Measurements from ENCODE around the gene COL7A1. TPM values are rescaled to one million over a fixed set of nuclear protein-coding genes. Genes with fewer than 3 reads are reported as not detected.
"Not testable (repeated sequence)": the region's sequence is repeated elsewhere in the genome, so short reads cannot be mapped to it uniquely, and the experiment has no call there.

COL7A1 gene
- total RNA-seq, 1 experiment from 2014 or later: 12.2 TPM

- Histone ChIP-seq H3K4me3 (no peak overlapping the region), H3K36me3 (no peaks in the 10 kb centered on the region), H3K27me3 (no peaks in the 10 kb centered on the region), H3K9me3 (no peaks in the 10 kb centered on the region)
- no peak for DNase-seq
Observed at GRCh38 chr3:48560648-48561018, 34.5 kb downstream of the COL7A1 start.

GRCh38 chr3:48558493-48559134 is 36.5 kb downstream of the COL7A1 start:
- Histone ChIP-seq H3K36me3 (no peaks in the 10 kb centered on the region), H3K9me3 (no peaks in the 10 kb centered on the region), H3K4me3 (no peak overlapping the region), H3K27me3 (no peaks in the 10 kb centered on the region)
- DNase-seq: no peak

- Histone ChIP-seq H3K9me3 (no peaks in the 10 kb centered on the region), H3K27me3 (no peaks in the 10 kb centered on the region), H3K36me3 (no peaks in the 10 kb centered on the region), H3K4me3 (peak within 1 kb of the TSS; percentile 57)
- DNase-seq: peak; percentile 95
Observed at GRCh38 chr3:48556796-48557626, 38.1 kb downstream of the COL7A1 start, which contains the start of gene PFKFB4. TSS of gene PFKFB4 (minus strand) at chr3:48556803. CDS start at chr3:48556777, 26 bp downstream.

DNA sequence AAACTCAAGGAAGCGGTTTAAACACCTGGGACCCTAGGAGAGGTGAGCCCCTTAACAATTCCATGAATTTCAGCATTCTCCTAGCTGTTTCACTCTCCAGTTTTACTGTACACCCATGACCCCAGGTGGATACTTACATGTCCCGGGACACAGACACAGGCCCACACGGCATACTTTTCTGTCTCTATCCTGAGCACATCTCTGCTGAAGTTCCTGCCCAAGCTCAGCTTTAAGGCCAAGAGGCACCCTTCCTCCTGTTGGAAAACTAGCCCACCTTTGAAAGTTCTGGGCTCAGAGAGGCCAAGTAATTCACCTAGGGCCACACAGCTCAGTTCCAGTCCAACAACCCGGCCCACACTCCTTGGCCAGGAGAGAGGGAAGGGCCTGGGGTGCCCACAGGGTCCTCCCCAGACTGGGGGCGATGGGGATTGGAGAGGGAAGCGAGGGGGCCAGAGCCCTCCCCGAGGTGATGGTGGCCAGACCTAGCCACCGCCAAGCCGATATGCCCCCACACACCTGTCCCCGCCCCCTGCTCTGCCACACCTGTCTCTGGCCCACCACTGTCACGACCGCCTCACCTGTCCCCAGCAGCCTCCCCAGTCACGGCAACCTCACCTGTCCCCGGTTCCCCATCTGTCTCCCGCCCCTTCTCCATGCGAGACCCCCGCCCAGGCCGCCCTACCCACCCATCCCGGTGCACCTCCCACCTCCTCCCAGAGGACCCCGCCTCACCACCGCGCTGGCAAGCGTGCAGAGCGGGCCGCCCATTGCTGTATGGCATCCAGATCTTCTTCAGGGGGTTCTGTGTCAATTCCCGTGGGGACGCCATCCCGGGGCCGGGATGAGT is 39.0 kb downstream of the COL7A1 start:
- no peak for DNase-seq
- H3K36me3 ChIP-seq: no peaks in the 10 kb centered on the region
- peak overlapping the region; percentile 57 for H3K4me3 ChIP-seq
- no peaks in the 10 kb centered on the region for H3K27me3 ChIP-seq
- no peaks in the 10 kb centered on the region for H3K9me3 ChIP-seq

- Histone ChIP-seq H3K4me3 (no peak overlapping the region), H3K36me3 (no peaks in the 10 kb centered on the region)
- no peak for DNase-seq
Observed at GRCh38 chr3:48555231-48555948, 39.7 kb downstream of the COL7A1 start.

GRCh38 chr3:48553886-48554845 is 41.0 kb downstream of the COL7A1 start:
- no peak for DNase-seq
- no peak overlapping the region for H3K4me3 ChIP-seq
- H3K27me3 ChIP-seq: no peaks in the 10 kb centered on the region
- no peaks in the 10 kb centered on the region for H3K9me3 ChIP-seq
- no peaks in the 10 kb centered on the region for H3K36me3 ChIP-seq

More at GRCh38 chr3:48555231-48555948, 39.7 kb downstream of the COL7A1 start:
- no peaks in the 10 kb centered on the region for H3K27me3 ChIP-seq
- H3K9me3 ChIP-seq: no peaks in the 10 kb centered on the region

GRCh38 chr3:48553361-48553760 is 41.8 kb downstream of the COL7A1 start:
- Histone ChIP-seq H3K36me3 (no peaks in the 10 kb centered on the region), H3K27me3 (no peaks in the 10 kb centered on the region), H3K4me3 (no peak overlapping the region), H3K9me3 (no peaks in the 10 kb centered on the region)
- DNase-seq: no peak

DNA sequence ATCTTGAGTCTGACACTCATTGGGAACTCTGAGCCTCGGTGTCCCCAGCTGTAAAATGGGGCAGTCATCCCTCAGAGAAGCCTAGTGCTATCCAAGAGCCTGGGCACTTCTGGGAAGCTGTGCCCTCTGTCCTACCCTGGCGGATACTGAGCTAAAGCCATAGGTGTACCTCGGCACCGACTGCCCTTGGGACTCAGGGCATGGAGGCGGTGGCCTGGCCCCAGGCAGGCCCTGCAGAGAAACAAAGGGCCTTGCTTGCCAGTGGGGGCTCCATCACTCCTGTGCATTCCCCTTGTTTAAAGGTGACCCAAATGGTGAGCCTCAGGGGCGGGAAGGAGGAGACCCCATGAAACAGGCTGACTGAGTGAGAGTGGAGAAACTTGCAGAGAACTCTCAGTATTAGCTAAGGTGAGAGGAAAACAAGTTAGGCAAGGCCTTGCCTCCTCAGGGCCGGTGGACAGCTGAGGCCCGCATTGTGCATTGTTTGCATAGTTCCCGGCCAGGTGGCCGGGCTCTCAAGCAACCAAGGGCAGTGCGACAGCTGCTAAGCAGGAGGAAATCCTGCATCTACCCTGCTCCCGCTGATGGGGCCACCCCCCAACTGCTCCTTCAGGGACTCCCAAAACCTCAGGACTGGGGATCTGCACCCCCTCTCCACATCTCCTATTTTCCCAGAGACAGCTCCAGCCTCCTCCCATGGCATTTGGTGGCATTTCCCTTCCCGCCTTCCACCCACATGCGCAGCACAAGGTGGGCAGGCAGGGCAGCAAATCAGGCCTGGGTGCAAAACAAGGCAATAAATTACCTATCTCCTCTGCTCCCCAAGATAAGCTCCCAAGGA is 42.8 kb downstream of the COL7A1 start:
- no peak for DNase-seq
- H3K27me3 ChIP-seq: no peaks in the 10 kb centered on the region

DNA sequence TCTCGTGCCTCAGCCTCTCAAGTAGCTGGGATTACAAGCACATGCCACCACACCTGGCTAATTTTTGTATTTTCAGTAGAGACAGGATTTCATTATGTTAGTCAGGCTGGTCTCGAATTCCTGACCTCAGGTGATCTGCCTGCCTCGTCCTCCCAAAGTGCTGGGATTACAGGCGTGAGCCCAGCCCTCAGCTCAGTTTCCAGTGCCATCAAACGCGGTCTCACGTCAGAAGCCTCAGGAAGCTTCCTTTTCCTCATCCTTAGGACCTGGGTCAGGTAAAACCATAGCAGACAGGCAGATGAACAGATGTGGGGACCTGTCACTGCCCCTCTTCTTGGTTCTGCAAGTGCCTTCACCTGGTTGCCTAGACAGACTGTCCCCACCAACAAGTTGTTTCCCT is 43.5 kb downstream of the COL7A1 start:
- H3K27me3 ChIP-seq, H3K36me3 ChIP-seq, DNase-seq, H3K4me3 ChIP-seq, H3K9me3 ChIP-seq: not testable (repeated sequence)

More for the DNA sequence above, 42.8 kb downstream of the COL7A1 start:
- Histone ChIP-seq H3K4me3 (no peak overlapping the region), H3K36me3 (no peaks in the 10 kb centered on the region), H3K9me3 (no peaks in the 10 kb centered on the region)

- Histone ChIP-seq H3K4me3 (no peak overlapping the region), H3K36me3 (no peaks in the 10 kb centered on the region), H3K9me3 (no peaks in the 10 kb centered on the region), H3K27me3 (no peaks in the 10 kb centered on the region)
- peak; percentile 56 for DNase-seq
Observed at GRCh38 chr3:48548729-48549705, 46.1 kb downstream of the COL7A1 start.

GRCh38 chr3:48548126-48548525 is 47.0 kb downstream of the COL7A1 start:
- Histone ChIP-seq H3K9me3 (no peaks in the 10 kb centered on the region), H3K27me3 (no peaks in the 10 kb centered on the region), H3K36me3 (no peaks in the 10 kb centered on the region), H3K4me3 (no peak overlapping the region)
- DNase-seq: no peak

DNA sequence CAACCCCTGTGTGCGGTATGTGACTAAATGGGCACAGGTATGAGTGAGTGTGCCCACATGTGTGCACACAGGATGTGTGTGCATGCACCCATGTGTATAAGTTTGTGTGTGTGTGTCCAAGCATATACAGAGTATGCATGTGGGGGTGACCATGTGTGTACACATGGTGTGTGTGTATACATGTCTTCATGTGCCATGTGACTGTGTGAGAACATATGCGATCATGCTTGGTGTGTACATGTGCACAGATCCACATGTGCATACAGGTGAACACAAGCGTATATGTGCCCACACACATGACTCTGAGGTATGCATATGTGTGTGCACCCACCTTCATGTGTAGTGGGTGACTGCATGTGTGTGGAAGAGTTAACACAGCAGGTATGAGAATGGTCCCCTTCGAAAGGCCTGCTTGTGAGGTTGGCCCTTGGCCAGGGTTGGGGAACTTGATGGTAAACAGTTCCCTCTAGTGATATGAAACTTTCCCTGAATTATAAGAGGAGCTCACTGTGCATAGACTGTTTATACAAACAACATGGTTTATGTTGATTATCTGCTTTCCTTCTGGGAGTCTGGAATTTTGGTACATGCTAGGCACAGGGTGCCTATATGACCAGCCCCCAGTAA is 48.8 kb downstream of the COL7A1 start:
- Histone ChIP-seq H3K9me3 (no peaks in the 10 kb centered on the region), H3K4me3 (no peak overlapping the region), H3K27me3 (no peaks in the 10 kb centered on the region), H3K36me3 (no peaks in the 10 kb centered on the region)
- DNase-seq: no peak

- no peaks in the 10 kb centered on the region for H3K27me3 ChIP-seq
- DNase-seq: no peak
- H3K36me3 ChIP-seq: no peaks in the 10 kb centered on the region
- H3K4me3 ChIP-seq: no peak overlapping the region
- H3K9me3 ChIP-seq: no peaks in the 10 kb centered on the region
Observed at GRCh38 chr3:48544141-48544540, 51.0 kb downstream of the COL7A1 start.

Measured in MG63 (cell line).